ENCODE measurements around the gene DDX51.

- TF ChIP-seq MYC (IDR thresholded peaks at IDR 0.05; ENCODE audit: borderline replicate concordance, low read length) (no peak), RAD21 (conservative IDR thresholded peaks at IDR 0.05 in 1 of 2, IDR thresholded peaks at IDR 0.05 in 1 of 2) (no peak), CTCF (IDR thresholded peaks at IDR 0.05) (no peak), HOXA7 (CRISPR knock-in tag; IDR thresholded peaks at IDR 0.05) (no peak), MAFK (IDR thresholded peaks at IDR 0.05; ENCODE audit: partially characterized antibody) (no peak), FOSL2 (IDR thresholded peaks at IDR 0.05) (no peak), FOSL2 (CRISPR knock-in tag; IDR thresholded peaks at IDR 0.05) (no peak), POLR2A (IDR thresholded peaks at IDR 0.05; ENCODE audit: low read length) (no peak), ZFP36 (IDR thresholded peaks at IDR 0.05; ENCODE audit: borderline replicate concordance, partially characterized antibody) (no peak), CEBPB (IDR thresholded peaks at IDR 0.05) (no peak), CBX2 (IDR thresholded peaks at IDR 0.05; ENCODE audit: borderline replicate concordance, low read depth) (no peak), BCL3 (IDR thresholded peaks at IDR 0.05) (no peak), REST (IDR thresholded peaks at IDR 0.05) (no peak)
Observed at GRCh38 chr12:132137483-132138125, 6.5 kb downstream of the DDX51 start.

Data from A549 (cell line).